RCC 7860 (cell line): ENCODE measurements around the gene C1orf116.

Experiments used
- DNase-seq: peaks from one replicate; pipeline ENCODE4 v3.0.0-alpha.2; 2015; ENCODE audit warnings: low spot score
- FAIRE-seq: peaks from 2 replicates; lab custom pipeline; 2012; peaks lifted over from hg19 to GRCh38; lab: Jason Lieb, UNC

Gene C1orf116

DNA sequence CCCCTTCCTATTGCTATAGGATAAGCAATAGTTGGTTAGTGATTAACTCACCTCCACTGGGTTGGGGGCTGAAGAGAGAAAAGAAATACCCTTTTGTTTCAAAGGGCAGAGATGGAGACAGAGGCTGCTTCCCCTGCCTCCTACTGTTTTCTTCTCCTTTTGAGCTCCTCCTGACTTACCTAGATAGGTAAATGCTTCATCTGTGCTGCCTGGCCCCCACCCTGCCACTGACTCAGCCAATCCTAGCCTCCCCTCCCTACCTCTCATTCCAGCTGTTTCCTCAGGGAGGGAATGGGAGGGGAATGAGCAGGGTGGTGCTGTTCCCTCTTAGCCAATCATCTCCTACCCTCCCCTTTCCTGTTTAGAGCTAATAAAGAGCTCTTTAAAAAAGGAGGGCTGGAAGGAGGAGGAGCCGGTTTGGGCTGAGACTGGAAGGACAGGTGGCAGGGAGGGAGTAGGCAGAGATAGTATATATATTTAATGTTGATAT, at the start of gene C1orf116:
C1orf116 (minus strand) TSS at position 229 of the 490 bp plus-strand sequence. CDS start 5,158 bp downstream, outside the sequence.
- FAIRE-seq (no peak), DNase-seq (no peak)

DNA sequence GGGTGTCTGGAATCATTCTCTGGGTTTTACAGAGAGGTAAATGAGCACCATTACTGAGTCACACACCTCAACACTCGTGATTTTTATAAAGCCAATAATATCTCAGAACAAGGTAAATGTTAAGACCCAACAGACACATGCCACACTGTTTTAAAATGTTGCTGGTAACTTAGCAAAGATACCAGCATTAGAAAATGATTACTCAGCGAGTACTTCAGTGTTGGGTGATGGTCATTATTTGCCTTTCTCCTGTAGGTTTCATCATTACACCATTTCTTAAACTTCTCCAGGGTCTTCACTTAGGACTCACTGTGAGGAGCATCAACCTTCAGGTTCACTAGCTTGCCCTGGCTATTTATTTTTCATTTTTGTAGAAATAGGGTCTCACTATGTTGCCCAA, 49.2 kb upstream of the C1orf116 start:
- no peak for DNase-seq
- no peak for FAIRE-seq

GRCh38 chr1:207081088-207081487, 48.5 kb upstream of the C1orf116 start:
- no peak for FAIRE-seq

DNA sequence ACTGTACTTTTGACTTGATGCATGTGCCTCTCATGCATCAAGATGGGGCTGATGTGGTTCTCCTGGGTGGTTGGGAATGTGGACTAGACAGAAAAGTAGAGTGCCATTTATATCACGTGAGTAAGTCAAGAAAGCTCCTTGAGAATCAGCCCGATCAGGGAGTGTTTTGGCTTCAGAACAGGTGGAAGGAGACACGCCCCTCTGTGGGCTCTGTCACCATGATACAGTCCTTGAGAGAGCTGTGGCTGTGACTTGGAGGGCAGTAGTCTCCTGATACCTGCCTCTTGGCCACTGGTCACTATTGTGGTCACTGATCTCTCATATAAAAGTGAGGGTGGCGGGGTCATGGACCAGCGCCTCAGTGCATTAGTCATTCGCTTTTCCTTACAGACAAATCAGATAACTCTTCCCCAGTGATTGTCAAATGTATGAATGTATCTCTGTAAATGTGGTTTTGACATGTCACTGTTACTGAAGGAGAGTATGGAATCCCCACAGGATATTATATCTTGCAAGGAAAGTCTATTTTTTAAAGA, 47.2 kb upstream of the C1orf116 start:
- peak; percentile 77 for DNase-seq
- FAIRE-seq, result peak; percentile 86

More at GRCh38 chr1:207081088-207081487, 48.5 kb upstream of the C1orf116 start:
- no peak for DNase-seq

GRCh38 chr1:207078578-207079132, 46.1 kb upstream of the C1orf116 start:
- no peak for DNase-seq
- no peak for FAIRE-seq

- FAIRE-seq, result peak; percentile 82
These were observed 45.2 kb upstream of the C1orf116 start for GRCh38 chr1:207077470-207078377.

GRCh38 chr1:207077012-207077411, 44.5 kb upstream of the C1orf116 start:
- no peak for FAIRE-seq
- DNase-seq, result no peak

More at GRCh38 chr1:207077470-207078377, 45.2 kb upstream of the C1orf116 start:
- DNase-seq, result peak; percentile 52

- no peak for FAIRE-seq
These were observed 43.8 kb upstream of the C1orf116 start for GRCh38 chr1:207076181-207076955.

DNA sequence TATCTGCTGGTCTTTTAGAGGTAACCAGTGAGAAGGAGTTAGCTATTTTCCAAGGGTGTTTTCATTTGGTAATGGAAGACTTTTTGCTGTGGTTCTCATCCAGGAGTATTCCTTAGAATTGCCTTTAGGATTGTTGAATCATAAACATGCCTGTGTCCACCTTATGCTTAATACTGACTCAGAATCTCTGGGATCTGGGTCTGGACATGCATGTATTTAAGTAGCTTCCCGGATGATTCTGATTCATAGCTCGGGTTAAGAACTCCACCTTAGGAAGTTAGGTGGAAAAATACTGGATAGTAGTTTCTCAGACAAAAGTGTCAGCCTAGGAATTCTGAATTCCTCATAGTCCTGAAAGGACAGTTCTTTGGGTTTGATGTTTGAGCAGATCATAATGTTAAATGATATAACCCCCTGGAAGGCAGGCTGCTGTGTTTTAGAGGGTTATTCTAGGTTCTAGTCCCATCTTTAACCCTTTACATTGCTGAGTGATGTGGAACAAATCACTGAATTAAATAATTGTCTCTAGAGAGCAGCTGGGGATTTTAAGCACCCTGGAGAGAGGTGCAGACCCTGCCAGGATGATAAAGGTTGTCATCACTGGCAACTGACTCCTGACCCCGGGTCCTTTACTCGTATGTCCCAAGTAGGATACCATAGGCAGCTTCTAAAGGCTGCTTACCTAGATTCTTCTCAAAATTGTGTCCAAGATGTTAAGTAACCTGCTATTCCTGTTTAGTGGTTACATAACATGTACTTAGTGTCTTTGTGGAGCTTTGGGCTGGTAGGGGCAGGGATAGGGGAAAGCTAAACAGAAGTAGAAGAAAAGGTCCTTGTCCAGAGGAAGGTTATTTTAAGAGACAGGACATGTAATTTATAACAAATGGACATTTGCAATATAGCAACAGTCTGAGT, 41.6 kb upstream of the C1orf116 start:
- FAIRE-seq, result no peak
- DNase-seq, result no peak

More at GRCh38 chr1:207076181-207076955, 43.8 kb upstream of the C1orf116 start:
- DNase-seq, result no peak

DNA sequence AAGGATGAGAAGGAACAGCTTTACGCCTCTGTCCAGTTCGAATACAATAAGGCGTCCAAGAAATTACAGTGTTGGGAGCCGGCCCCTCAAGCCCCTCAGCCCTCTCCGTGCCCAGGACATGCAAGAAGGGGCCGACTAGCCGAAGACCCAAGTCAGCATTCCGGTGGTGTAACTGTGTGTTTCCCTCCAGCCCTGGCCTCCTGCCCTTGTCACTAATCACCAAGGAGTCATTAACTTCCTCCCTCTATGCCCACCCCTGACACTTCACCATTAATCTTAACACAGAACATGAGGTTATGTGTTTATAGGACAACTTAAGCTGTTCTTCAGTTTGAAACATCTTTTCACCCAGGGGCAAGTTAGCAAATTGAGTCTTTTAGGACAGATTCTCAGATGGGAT, 39.7 kb upstream of the C1orf116 start:
- FAIRE-seq (no peak), DNase-seq (no peak)

- FAIRE-seq, result no peak
- no peak for DNase-seq
These were observed 38.9 kb upstream of the C1orf116 start for GRCh38 chr1:207071426-207071825.

GRCh38 chr1:207070811-207071210, 38.3 kb upstream of the C1orf116 start:
- FAIRE-seq (no peak), DNase-seq (no peak)

DNA sequence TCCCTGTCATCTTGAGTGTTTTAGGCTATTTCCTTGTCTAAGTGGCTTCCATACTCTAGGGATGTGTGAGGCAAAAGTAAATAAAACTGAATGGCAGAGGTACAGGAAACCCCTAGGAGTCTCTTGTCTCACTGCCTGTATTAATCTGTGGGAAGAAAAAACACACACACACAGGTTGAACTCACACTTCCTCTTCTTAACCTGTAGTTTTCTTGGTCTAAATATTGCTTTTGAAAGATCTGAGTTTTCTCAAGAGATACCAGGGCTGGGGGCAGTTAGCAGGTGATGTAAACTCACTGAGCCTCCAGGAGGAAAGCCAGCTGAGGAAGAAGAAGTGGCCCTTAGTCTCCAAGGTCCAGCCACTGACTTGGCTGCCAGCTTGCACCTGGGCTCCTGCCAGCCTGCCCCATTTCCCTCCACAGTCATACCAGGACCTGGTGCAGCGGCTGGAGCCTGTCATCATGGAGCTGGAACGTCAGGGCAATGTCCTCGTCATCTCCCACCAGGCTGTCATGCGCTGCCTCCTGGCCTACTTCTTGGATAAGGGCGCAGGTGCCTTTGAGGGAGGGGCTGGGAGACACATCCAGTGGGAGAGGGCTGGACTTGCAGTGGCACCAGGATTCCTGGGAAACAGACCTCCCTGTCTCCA, 37.4 kb upstream of the C1orf116 start:
- DNase-seq (no peak), FAIRE-seq (no peak)

GRCh38 chr1:207069061-207069460, 36.5 kb upstream of the C1orf116 start:
- DNase-seq (no peak), FAIRE-seq (no peak)

- FAIRE-seq (no peak), DNase-seq (peak; percentile 8)
These were observed 35.1 kb upstream of the C1orf116 start for GRCh38 chr1:207067665-207068064.

- DNase-seq, result no peak
- FAIRE-seq, result no peak
These were observed 34.6 kb upstream of the C1orf116 start for GRCh38 chr1:207067185-207067584.

DNA sequence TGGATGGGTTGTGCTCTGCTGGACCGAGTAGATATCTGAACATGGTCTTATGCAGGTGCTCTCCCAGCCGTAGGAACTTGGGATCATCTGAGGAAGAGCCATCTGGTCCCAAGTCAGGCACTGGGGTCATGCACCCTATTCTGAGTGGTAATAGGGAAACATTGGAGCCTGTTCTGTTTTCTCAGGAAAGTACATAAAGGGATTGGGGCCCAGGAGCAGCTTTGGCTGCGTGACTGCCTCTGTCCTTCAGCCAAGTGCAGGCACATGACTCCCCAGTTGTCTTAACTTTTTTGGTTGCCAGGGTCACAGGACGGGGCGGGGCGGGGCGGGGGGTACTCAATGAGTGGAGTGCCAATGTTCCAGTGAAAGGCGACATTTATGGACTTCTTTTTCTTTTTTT, 32.0 kb upstream of the C1orf116 start:
- DNase-seq (no peak), FAIRE-seq (no peak)

GRCh38 chr1:207063014-207063413, 30.5 kb upstream of the C1orf116 start:
- DNase-seq, result no peak
- FAIRE-seq, result no peak

DNA sequence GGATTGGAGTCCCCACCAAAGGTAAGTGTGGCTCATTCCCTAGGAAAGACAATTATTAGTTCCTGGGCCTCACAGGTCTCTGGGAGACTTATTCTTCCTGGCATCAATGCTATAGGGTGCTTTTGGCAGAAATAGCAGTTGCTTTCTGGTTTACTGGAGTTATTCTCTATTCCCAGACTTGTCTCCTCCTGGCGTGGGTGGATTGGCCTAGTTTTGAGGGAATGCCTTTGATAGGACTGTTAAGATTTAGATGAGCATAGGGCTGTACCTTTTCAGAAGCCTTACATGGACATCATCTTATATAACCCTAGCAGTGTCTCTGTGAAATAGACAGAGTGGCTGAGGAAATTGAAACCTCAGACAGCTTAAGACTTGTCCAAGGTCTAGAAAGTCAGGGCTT, 29.5 kb upstream of the C1orf116 start:
- DNase-seq, result no peak
- FAIRE-seq, result no peak
